Endothelial cell of umbilical vein (primary cell): Measurements from ENCODE around the gene PMFBP1.

ENCODE experiments used
- EZH2 ChIP-seq: IDR thresholded peaks from 2 replicates; pipeline ENCODE4 v1.6.1; 2012; ENCODE audit warnings: borderline replicate concordance, low read depth, mild to moderate bottlenecking, moderate library complexity, low read length, inconsistent platforms; ENCODE audit not compliant: severe bottlenecking
- FOS ChIP-seq: IDR thresholded peaks from 2 replicates; pipeline ENCODE4 v1.6.1; 2011; ENCODE audit warnings: mild to moderate bottlenecking, low read length, moderate library complexity, borderline replicate concordance; ENCODE audit not compliant: insufficient read depth
- GATA2 ChIP-seq: IDR thresholded peaks from 2 replicates; pipeline ENCODE4 v1.7.0; 2011; ENCODE audit warnings: low read depth, mild to moderate bottlenecking, moderate library complexity, mixed read lengths, low read length; ENCODE audit not compliant: insufficient read length, insufficient read depth
- JUN ChIP-seq: IDR thresholded peaks from 2 replicates; pipeline ENCODE4 v1.6.1; 2011; ENCODE audit warnings: borderline replicate concordance, low read depth; ENCODE audit not compliant: insufficient read length, insufficient read depth
- MYC ChIP-seq: IDR thresholded peaks from one replicate; pipeline ENCODE4 v1.6.1; 2011; ENCODE audit warnings: mild to moderate bottlenecking, low read depth, low read length
- POLR2A ChIP-seq: IDR thresholded peaks from 2 replicates; pipeline ENCODE4 v1.6.1; 2012; ENCODE audit warnings: low read depth, mild to moderate bottlenecking, control low read depth, low read length
- POLR2AphosphoS5 ChIP-seq: IDR thresholded peaks from 2 replicates; pipeline ENCODE4 v1.6.1; 2012; ENCODE audit warnings: low read depth, mild to moderate bottlenecking, control low read depth, low read length, moderate library complexity; ENCODE audit not compliant: insufficient read depth
- TF ChIP-seq, protein P1 (sequence below), 2 donors: IDR thresholded peaks; 1 replicate in 1 of 2; 2 replicates in 1 of 2; pipeline ENCODE4 v1.5.1; 2011; ENCODE audit warnings: low read length in 2 of 2, mild to moderate bottlenecking in 2 of 2, moderate library complexity in 2 of 2, control low read depth in 1 of 2, inconsistent platforms in 1 of 2, low read depth in 1 of 2; ENCODE audit not compliant: insufficient read depth in 1 of 2; ENCODE audit errors: extremely low read depth in 1 of 2

DNA sequence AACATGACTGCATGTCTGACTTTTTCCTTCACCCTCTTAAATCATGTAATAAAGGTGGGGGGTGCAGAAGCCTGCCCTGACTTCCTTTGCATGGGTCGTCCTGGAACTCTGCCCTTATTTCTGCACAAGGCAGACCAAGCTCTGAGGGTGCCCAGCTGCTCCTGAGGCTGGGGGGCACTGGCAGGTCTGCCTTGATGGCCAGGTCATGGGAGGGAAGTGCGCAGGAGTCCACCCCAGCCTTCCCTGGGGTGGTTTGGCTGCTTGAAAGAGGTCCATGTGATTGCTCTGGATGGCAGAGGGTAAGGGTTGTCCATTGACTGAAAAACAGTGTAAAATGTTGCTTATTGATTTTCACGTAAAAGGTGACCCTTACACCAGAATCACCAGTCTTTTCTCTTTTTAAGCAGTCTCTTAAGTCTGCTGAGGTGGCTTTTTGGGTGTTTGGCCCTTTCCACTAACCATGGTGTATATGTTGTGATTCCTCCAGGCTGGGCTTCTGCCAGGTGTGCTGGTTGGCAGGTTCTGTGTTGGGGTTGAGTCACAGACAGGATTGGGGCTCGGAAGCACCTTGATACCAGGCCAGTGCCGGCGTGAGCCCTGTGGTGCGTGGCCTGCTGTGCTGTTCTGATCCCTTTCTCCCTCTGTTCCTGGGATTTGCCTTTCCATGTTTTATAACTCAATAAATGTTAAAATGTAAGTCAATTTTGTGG is 58.9 kb downstream of the PMFBP1 start:
- no peak for TF ChIP-seq POLR2A
- TF ChIP-seq, protein P1, sequence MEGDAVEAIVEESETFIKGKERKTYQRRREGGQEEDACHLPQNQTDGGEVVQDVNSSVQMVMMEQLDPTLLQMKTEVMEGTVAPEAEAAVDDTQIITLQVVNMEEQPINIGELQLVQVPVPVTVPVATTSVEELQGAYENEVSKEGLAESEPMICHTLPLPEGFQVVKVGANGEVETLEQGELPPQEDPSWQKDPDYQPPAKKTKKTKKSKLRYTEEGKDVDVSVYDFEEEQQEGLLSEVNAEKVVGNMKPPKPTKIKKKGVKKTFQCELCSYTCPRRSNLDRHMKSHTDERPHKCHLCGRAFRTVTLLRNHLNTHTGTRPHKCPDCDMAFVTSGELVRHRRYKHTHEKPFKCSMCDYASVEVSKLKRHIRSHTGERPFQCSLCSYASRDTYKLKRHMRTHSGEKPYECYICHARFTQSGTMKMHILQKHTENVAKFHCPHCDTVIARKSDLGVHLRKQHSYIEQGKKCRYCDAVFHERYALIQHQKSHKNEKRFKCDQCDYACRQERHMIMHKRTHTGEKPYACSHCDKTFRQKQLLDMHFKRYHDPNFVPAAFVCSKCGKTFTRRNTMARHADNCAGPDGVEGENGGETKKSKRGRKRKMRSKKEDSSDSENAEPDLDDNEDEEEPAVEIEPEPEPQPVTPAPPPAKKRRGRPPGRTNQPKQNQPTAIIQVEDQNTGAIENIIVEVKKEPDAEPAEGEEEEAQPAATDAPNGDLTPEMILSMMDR (IDR thresholded peaks at IDR 0.05; ENCODE audit: extremely low read depth in 1 of 2, insufficient read depth in 1 of 2, low read depth in 1 of 2, low read length in 2 of 2), result no peak
- TF ChIP-seq EZH2, result no peak
- no peak for TF ChIP-seq MYC
- no peak for TF ChIP-seq GATA2
- no peak for TF ChIP-seq JUN
- no peak for TF ChIP-seq FOS
- TF ChIP-seq POLR2AphosphoS5, result no peak
